ENCODE data around the gene MAPK8IP1.

MAPK8IP1 gene

GRCh38 chr11:45860348-45860747 lies 25.1 kb upstream of the MAPK8IP1 start:
- no peak for DNase-seq (ENCODE audit: low read depth)

- no peak for DNase-seq (ENCODE audit: low read depth)
These were observed 24.5 kb upstream of the MAPK8IP1 start for GRCh38 chr11:45860764-45861510.

- no peak for DNase-seq (ENCODE audit: low read depth)
These were observed 21.4 kb upstream of the MAPK8IP1 start for GRCh38 chr11:45864041-45864440.

- no peak for DNase-seq (ENCODE audit: low read depth)
These were observed 15.9 kb upstream of the MAPK8IP1 start for GRCh38 chr11:45869551-45869950.

- no peak for DNase-seq (ENCODE audit: low read depth)
These were observed 14.7 kb upstream of the MAPK8IP1 start for GRCh38 chr11:45870706-45871105.

- no peak for DNase-seq (ENCODE audit: low read depth)
These were observed 13.8 kb upstream of the MAPK8IP1 start for GRCh38 chr11:45871638-45872037.

GRCh38 chr11:45872651-45873356 lies 12.6 kb upstream of the MAPK8IP1 start:
- no peak for DNase-seq (ENCODE audit: low read depth)

GRCh38 chr11:45876401-45876800 lies 9.1 kb upstream of the MAPK8IP1 start:
- no peak for DNase-seq (ENCODE audit: low read depth)

- no peak for DNase-seq (ENCODE audit: low read depth)
These were observed 8.2 kb upstream of the MAPK8IP1 start for GRCh38 chr11:45877221-45877620.

GRCh38 chr11:45877845-45878244 lies 7.6 kb upstream of the MAPK8IP1 start:
- DNase-seq (ENCODE audit: low read depth), result no peak

GRCh38 chr11:45879803-45880686 lies 5.4 kb upstream of the MAPK8IP1 start:
- no peak for DNase-seq (ENCODE audit: low read depth)

- DNase-seq (ENCODE audit: low read depth), result no peak
These were observed 4.5 kb upstream of the MAPK8IP1 start for GRCh38 chr11:45880772-45881570.

GRCh38 chr11:45881708-45882368 lies 3.6 kb upstream of the MAPK8IP1 start:
- no peak for DNase-seq (ENCODE audit: low read depth)

GRCh38 chr11:45884596-45885185 lies 760 bp upstream of the MAPK8IP1 start:
- no peak for DNase-seq (ENCODE audit: low read depth)

GRCh38 chr11:45885921-45886721 lies 670 bp downstream of the MAPK8IP1 start:
- DNase-seq (ENCODE audit: low read depth), result no peak

GRCh38 chr11:45886816-45887520 lies 1.5 kb downstream of the MAPK8IP1 start:
- DNase-seq (ENCODE audit: low read depth), result no peak

GRCh38 chr11:45887587-45887986 lies 2.1 kb downstream of the MAPK8IP1 start:
- DNase-seq (ENCODE audit: low read depth), result no peak

- DNase-seq (ENCODE audit: low read depth), result no peak
These were observed 4.1 kb downstream of the MAPK8IP1 start for GRCh38 chr11:45889555-45889954.

GRCh38 chr11:45889966-45890365 lies 4.5 kb downstream of the MAPK8IP1 start:
- DNase-seq (ENCODE audit: low read depth), result no peak

Measured in stimulated activated CD8-positive, alpha-beta memory T cell treated with anti-CD3 and anti-CD28 coated beads, Interleukin-12 subunit alpha, Interleukin-12 subunit beta, amount 100 ng/mL, for 1 hour (primary cell).